IMR-90 (cell line): Measurements from ENCODE around the gene ATP10B. TPM values are rescaled to one million over a fixed set of nuclear protein-coding genes. Genes with fewer than 3 reads are reported as not detected.
"Not testable (repeated sequence)": the region's sequence is repeated elsewhere in the genome, so short reads cannot be mapped to it uniquely, and the experiment has no call there.

ENCODE experiments used
- ATAC-seq: fragments of 200-7000 bp; cut with Tn5 transposase; 2 replicates; pipeline ENCODE4 v1.9.1; 2020; ENCODE audit warnings: low read depth, mild to moderate bottlenecking, moderate library complexity
- BruUV-seq: library from RNA; stranded (reverse); fragments of 400-500 nt; replicated peaks from 2 replicates; lab custom pipeline; 2021; lab: Mats Ljungman, UMichigan
- CTCF ChIA-PET: fragments of 300-600 bp; formaldehyde crosslinking; extraction: SDS; loops from one replicate; lab custom pipeline; 2021; ENCODE audit warnings: antibody characterized with exemption; lab: Yijun Ruan, JAX
- POLR2A ChIA-PET: fragments of 300-600 bp; sonication (Branson Sonifier 250); formaldehyde crosslinking; loops from one replicate; lab custom pipeline; 2022; ENCODE audit warnings: antibody characterized with exemption; ENCODE audit not compliant: unreplicated experiment; lab: Charles Lee
- DNase-seq: peaks from one replicate; pipeline ENCODE4 v3.0.0; 2013
- H2AFZ ChIP-seq: replicated peaks from 2 replicates; pipeline ENCODE3; 2013; ENCODE audit warnings: low read length, mild to moderate bottlenecking; ENCODE audit not compliant: poor library complexity
- H2AK5ac ChIP-seq: 2 replicates; pipeline ENCODE4 v1.6.1; 2013; ENCODE audit warnings: low read depth, low read length, inconsistent platforms
- H2AK9ac ChIP-seq: replicated peaks from 2 replicates; pipeline ENCODE3; 2013; ENCODE audit warnings: mild to moderate bottlenecking, low read depth, low read length, moderate library complexity; ENCODE audit not compliant: poor library complexity
- H2BK120ac ChIP-seq: 2 replicates; pipeline ENCODE4 v1.6.1; 2013; ENCODE audit warnings: low read depth, low read length, inconsistent platforms
- H2BK15ac ChIP-seq: 3 replicates; pipeline ENCODE4 v1.6.1; 2013; ENCODE audit warnings: low read depth, low read length, inconsistent platforms
- H2BK20ac ChIP-seq: 2 replicates; pipeline ENCODE4 v1.6.1; 2013; ENCODE audit warnings: low read depth, mild to moderate bottlenecking, inconsistent platforms, low read length, moderate library complexity
- H2BK5ac ChIP-seq: 2 replicates; pipeline ENCODE4 v1.6.1; 2013; ENCODE audit warnings: mild to moderate bottlenecking, low read depth, low read length, inconsistent platforms; ENCODE audit not compliant: poor library complexity, severe bottlenecking
- H3K14ac ChIP-seq: replicated peaks from 2 replicates; pipeline ENCODE4 v1.6.1; 2013; ENCODE audit warnings: low read depth, low read length, inconsistent platforms
- H3K18ac ChIP-seq: 2 replicates; pipeline ENCODE4 v1.6.1; 2013; ENCODE audit warnings: low read depth, low read length, control low read depth
- H3K23ac ChIP-seq: 2 replicates; pipeline ENCODE4 v1.6.1; 2013; ENCODE audit warnings: low read depth, low read length, inconsistent platforms
- H3K27ac ChIP-seq: 2 replicates; pipeline ENCODE4 v1.5.1; 2013; ENCODE audit warnings: mild to moderate bottlenecking, control low read depth, low read length; ENCODE audit not compliant: insufficient read depth
- H3K27me3 ChIP-seq: 2 replicates; pipeline ENCODE4 v1.6.1; 2013; ENCODE audit warnings: low read length; ENCODE audit not compliant: control insufficient read depth, insufficient read depth
- H3K36me3 ChIP-seq: 2 replicates; pipeline ENCODE4 v1.6.1; 2013; ENCODE audit warnings: low read length, mixed read lengths; ENCODE audit not compliant: control insufficient read depth, insufficient read depth
- H3K4ac ChIP-seq: 2 replicates; pipeline ENCODE4 v1.6.1; 2013; ENCODE audit warnings: low read depth, low read length, inconsistent platforms
- H3K4me1 ChIP-seq: 2 replicates; pipeline ENCODE4 v1.6.1; 2013; ENCODE audit warnings: low read length, mixed read lengths; ENCODE audit not compliant: control insufficient read depth, insufficient read depth
- H3K4me2 ChIP-seq: 2 replicates; pipeline ENCODE4 v1.6.1; 2013; ENCODE audit warnings: low read depth, mild to moderate bottlenecking, control low read depth, low read length, moderate library complexity
- H3K4me3 ChIP-seq: 2 replicates; pipeline ENCODE4 v1.5.1; 2013; ENCODE audit warnings: low read depth, mild to moderate bottlenecking, control low read depth, low read length, moderate library complexity; ENCODE audit not compliant: insufficient read depth
- H3K56ac ChIP-seq: 2 replicates; pipeline ENCODE4 v1.6.1; 2013; ENCODE audit warnings: low read length, inconsistent platforms; ENCODE audit not compliant: insufficient read depth; ENCODE audit errors: extremely low read depth
- H3K79me1 ChIP-seq, 2 experiments: 2 replicates each; pipeline ENCODE4 v1.6.1; 2013; ENCODE audit warnings: low read length in 2 of 2, inconsistent platforms in 1 of 2, low read depth in 1 of 2
- H3K9ac ChIP-seq: 2 replicates; pipeline ENCODE4 v1.6.1; 2013; ENCODE audit warnings: low read depth, low read length, control low read depth
- H3K9me1 ChIP-seq: 2 replicates; pipeline ENCODE4 v1.6.1; 2013; ENCODE audit warnings: low read length, inconsistent platforms; ENCODE audit not compliant: insufficient read depth
- H3K9me3 ChIP-seq: 2 replicates; pipeline ENCODE4 v1.6.1; 2013; ENCODE audit warnings: low read length; ENCODE audit not compliant: control insufficient read depth, insufficient read depth
- H4K20me1 ChIP-seq: 2 replicates; pipeline ENCODE4 v1.6.1; 2013; ENCODE audit warnings: low read length, inconsistent platforms; ENCODE audit not compliant: insufficient read depth
- H4K5ac ChIP-seq: 2 replicates; pipeline ENCODE4 v1.6.1; 2013; ENCODE audit warnings: mild to moderate bottlenecking, low read depth, low read length, control low read depth
- H4K8ac ChIP-seq, 2 experiments: 2 replicates each; pipeline ENCODE4 v1.6.1; 2013; ENCODE audit warnings: low read depth in 2 of 2, low read length in 2 of 2, control low read depth in 1 of 2, inconsistent platforms in 1 of 2
- H4K91ac ChIP-seq: 2 replicates; pipeline ENCODE4 v1.6.1; 2013; ENCODE audit warnings: low read depth, low read length, inconsistent platforms; ENCODE audit not compliant: insufficient read depth
- FOS ChIP-seq: fragments of 150-350 bp; IDR thresholded peaks from 2 replicates; pipeline ENCODE4 v1.6.1; 2016; ENCODE audit warnings: low read depth, low read length
- WGBS, 2 experiments: methylation state at CpG; one replicate each; pipeline versions ENCODE4 v1.1.5 to v1.1.7; 2013; ENCODE audit warnings: missing lambda C conversion rate in 2 of 2; ENCODE audit not compliant: insufficient read length in 1 of 2; ENCODE audit errors: extremely low coverage in 2 of 2; 5-methylcytosine and 5-hydroxymethylcytosine counted together
- dilution Hi-C: fragments of 300-500 bp; cut with HindIII; formaldehyde crosslinking; loops from one replicate; pipeline ENCODE4 v1.14.3; 2018; ENCODE audit warnings: low sequenced_read_pairs; ENCODE audit not compliant: unreplicated experiment
- in situ Hi-C: fragments of 300-500 bp; cut with MboI; formaldehyde crosslinking; loops from 3 replicates; pipeline ENCODE4 v1.14.3; 2019; ENCODE audit warnings: low sequenced_read_pairs, inconsistent platforms, mixed read lengths
- intact Hi-C: fragments of 100-400 bp; cut with micrococcal nuclease; formaldehyde crosslinking; loops from 2 replicates; pipeline ENCODE4 v1.10.0; 2022
- polyA plus RNA-seq, 3 experiments: library from polyadenylated mRNA; depleted of rRNA; stranded (reverse); fragments of >200 nt; gene quantifications; 2 replicates each; pipeline ENCODE4 v1.2.3, GENCODE V29; 2012; ENCODE audit warnings: low replicate concordance in 1 of 3
- total RNA-seq: library from RNA; depleted of rRNA; stranded (reverse); fragments of >200 nt; gene quantifications from 2 replicates; pipeline ENCODE4 v1.2.3, GENCODE V29; 2012

ATP10B gene
- total and polyA plus RNA-seq, 2 of the 4 experiments (the other 2 are of a cell fraction): not detected

DNA sequence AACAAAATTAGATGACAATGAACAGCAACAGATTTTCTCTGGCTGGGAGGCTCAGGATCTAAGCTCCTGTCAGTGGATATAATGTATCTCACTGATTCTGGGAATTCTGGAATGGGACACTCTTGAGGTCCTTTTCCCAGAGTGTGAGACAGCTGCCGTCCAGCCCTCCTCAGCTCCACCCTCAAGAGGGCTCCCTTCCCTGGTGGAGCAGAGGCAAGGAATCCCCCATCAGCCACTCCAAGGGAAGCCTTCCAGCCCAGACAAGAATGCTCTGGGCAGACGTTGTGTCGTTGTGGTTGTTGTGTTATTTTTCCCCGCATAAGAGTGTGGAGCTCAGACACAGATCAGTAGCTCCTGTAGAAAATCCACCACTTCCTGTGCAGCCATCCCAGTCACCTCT lies 47.7 kb upstream of the ATP10B start:
- no peak overlapping the region for H4K5ac ChIP-seq
- ChIA-PET POLR2A (no interaction called here), CTCF (no interaction called here)
- peaks cover 8% of the 10 kb centered on the region for H3K9me3 ChIP-seq
- H3K79me1 ChIP-seq: no peaks in the 10 kb centered on the region
- no peak overlapping the region for H3K23ac ChIP-seq
- intact Hi-C loops (no loop called here), dilution Hi-C loops (no loop called here), in situ Hi-C loops (no loop called here)
- H4K8ac ChIP-seq: no peak overlapping the region
- H3K14ac ChIP-seq: no peak overlapping the region
- H3K9me1 ChIP-seq: no peaks in the 10 kb centered on the region
- DNase-seq: no peak
- BruUV-seq: no TSS peak
- no peak overlapping the region for H3K4me3 ChIP-seq
- H3K18ac ChIP-seq: no peak overlapping the region
- no peak overlapping the region for H2BK15ac ChIP-seq
- H3K27me3 ChIP-seq: no peaks in the 10 kb centered on the region
- no peak overlapping the region for H2BK20ac ChIP-seq
- H2AFZ ChIP-seq: no peak overlapping the region
- no peak overlapping the region for H3K27ac ChIP-seq
- no peak overlapping the region for H3K4me2 ChIP-seq
- no peak overlapping the region for H3K4ac ChIP-seq
- no peak overlapping the region for H3K9ac ChIP-seq
- H2BK120ac ChIP-seq: no peak overlapping the region
- H3K36me3 ChIP-seq: no peaks in the 10 kb centered on the region
- ATAC-seq: no peak
- no peak overlapping the region for H4K91ac ChIP-seq
- no peak overlapping the region for H2AK9ac ChIP-seq
- WGBS, 2 experiments: no CpG with 5 or more reads among the region's 4 CpGs
- H2BK5ac ChIP-seq: no peak overlapping the region
- no peaks in the 10 kb centered on the region for H3K4me1 ChIP-seq
- H4K20me1 ChIP-seq: no peaks in the 10 kb centered on the region
- no peak overlapping the region for H3K56ac ChIP-seq
- TF ChIP-seq FOS: no peak
- no peak overlapping the region for H2AK5ac ChIP-seq

DNA sequence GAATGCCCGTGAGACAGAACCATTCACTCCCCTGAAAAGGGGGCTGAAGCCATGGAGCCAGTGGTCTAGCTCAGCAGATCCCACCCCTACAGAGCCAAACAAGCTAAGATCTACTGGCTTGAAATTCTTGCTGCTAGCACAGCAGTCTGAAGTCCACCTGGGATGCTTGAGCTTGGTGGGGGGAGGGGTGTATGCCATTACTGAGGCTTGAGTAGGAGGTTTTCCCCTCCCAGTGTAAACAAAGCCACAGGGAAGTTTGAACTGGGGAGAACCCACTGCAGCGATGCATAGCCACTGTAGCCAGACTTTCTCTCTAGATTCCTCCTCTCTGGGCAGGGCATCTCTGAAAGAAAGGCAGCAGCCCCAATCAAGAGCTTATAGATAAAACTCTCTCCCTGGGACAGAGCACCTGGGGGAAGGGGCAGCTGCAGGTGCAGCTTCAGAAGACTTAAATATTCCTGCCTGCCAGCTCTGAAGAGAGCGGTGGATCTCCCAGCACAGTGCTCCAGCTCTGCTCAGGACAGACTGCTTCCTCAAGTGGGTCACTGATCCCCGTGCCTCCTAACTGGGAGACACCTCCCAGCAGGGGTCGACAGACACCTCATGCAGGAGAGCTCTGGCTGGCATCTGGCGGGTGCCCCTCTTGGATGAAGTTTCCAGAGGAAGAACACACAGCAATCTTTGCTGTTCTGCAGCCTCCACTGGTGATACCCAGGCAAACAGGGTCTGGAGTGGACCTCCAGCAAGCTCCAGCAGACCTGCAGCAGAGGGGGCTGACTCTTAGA lies 41.4 kb upstream of the ATP10B start:
- H2AK9ac ChIP-seq, H4K91ac ChIP-seq, H3K4me2 ChIP-seq, H3K27ac ChIP-seq, H3K4me1 ChIP-seq, H2BK20ac ChIP-seq, ATAC-seq, H3K79me1 ChIP-seq, dilution Hi-C loops, H2AFZ ChIP-seq, H3K27me3 ChIP-seq, H2BK5ac ChIP-seq, H3K4ac ChIP-seq, intact Hi-C loops, CTCF ChIA-PET, H3K36me3 ChIP-seq, H2AK5ac ChIP-seq, H2BK120ac ChIP-seq, H4K5ac ChIP-seq, H3K14ac ChIP-seq, H3K56ac ChIP-seq, H3K23ac ChIP-seq, in situ Hi-C loops, H3K9ac ChIP-seq, H3K9me1 ChIP-seq, DNase-seq, POLR2A ChIA-PET, H3K18ac ChIP-seq, H3K4me3 ChIP-seq, H2BK15ac ChIP-seq, BruUV-seq, H4K20me1 ChIP-seq, H4K8ac ChIP-seq: not testable (repeated sequence)
- 34% methylated on average over 3 of the region's 6 CpGs; no CpG with 5 or more reads in 1 of the 2 experiments for WGBS, 2 experiments
- H3K9me3 ChIP-seq: peaks cover 11% of the 10 kb centered on the region; the same call in 1 of the 2 replicates
